GM10847 (cell line): Measurements from ENCODE around the gene LIMD2.

ENCODE experiments used
- POLR2A ChIP-seq: IDR thresholded peaks from 2 replicates; pipeline ENCODE4 v1.6.1; 2011; ENCODE audit not compliant: insufficient read length; ENCODE audit errors: extremely low read depth

LIMD2 gene

GRCh38 chr17:63694229-63694949 is 5.5 kb downstream of the LIMD2 start:
- TF ChIP-seq POLR2A = peak; percentile 5

- TF ChIP-seq POLR2A = no peak
Measured at GRCh38 chr17:63693411-63694113, 6.4 kb downstream of the LIMD2 start.

- no peak for TF ChIP-seq POLR2A
Measured at GRCh38 chr17:63692195-63692816, 7.6 kb downstream of the LIMD2 start.

GRCh38 chr17:63689479-63689878 is 10.4 kb downstream of the LIMD2 start:
- no peak for TF ChIP-seq POLR2A

GRCh38 chr17:63688396-63689020 is 11.4 kb downstream of the LIMD2 start:
- TF ChIP-seq POLR2A = no peak

- no peak for TF ChIP-seq POLR2A
Measured at GRCh38 chr17:63686138-63686685, 13.7 kb downstream of the LIMD2 start.

- no peak for TF ChIP-seq POLR2A
Measured at GRCh38 chr17:63685578-63685977, 14.3 kb downstream of the LIMD2 start.

GRCh38 chr17:63685041-63685440 is 14.9 kb downstream of the LIMD2 start:
- no peak for TF ChIP-seq POLR2A

GRCh38 chr17:63682981-63683380 is 16.9 kb downstream of the LIMD2 start:
- no peak for TF ChIP-seq POLR2A

GRCh38 chr17:63682441-63682840 is 17.5 kb downstream of the LIMD2 start:
- no peak for TF ChIP-seq POLR2A

- no peak for TF ChIP-seq POLR2A
Measured at GRCh38 chr17:63681530-63681929, 18.4 kb downstream of the LIMD2 start.

- no peak for TF ChIP-seq POLR2A
Measured at GRCh38 chr17:63680700-63681099, 19.2 kb downstream of the LIMD2 start.

GRCh38 chr17:63679214-63679613 is 20.7 kb downstream of the LIMD2 start:
- TF ChIP-seq POLR2A = no peak

- no peak for TF ChIP-seq POLR2A
Measured at GRCh38 chr17:63676584-63676983, 23.3 kb downstream of the LIMD2 start.
